ENCODE data around the gene VPS25.

DNA sequence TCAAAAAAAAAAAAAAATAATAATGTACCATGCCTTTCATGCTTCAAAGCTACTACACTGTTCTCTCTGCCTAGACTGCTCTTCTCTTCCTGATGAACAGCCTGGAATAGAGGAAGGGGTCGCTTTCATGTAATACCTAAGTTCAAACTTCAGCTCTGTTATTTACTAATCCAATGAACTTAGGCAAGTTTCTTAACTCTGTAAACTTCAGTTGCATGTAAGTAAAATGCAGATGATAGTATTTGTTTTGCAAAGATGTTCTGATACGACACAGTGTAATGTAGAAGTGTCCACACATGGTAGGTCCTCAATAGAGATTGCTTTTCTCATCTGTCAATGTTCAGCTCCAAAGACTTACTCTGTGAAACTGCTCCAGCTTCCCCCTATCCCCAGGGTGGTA is 18.7 kb downstream of the VPS25 start:
- TF ChIP-seq ARNT (IDR thresholded peaks at IDR 0.05) (no peak), HDGF (IDR thresholded peaks at IDR 0.05; ENCODE audit: borderline replicate concordance) (no peak), FOXK2 (IDR thresholded peaks at IDR 0.05) (no peak)
